ENCODE results near the gene IFIT2.
"Not testable (repeated sequence)": the region's sequence is repeated elsewhere in the genome, so short reads cannot be mapped to it uniquely, and the experiment has no call there.

IFIT2 gene

DNA sequence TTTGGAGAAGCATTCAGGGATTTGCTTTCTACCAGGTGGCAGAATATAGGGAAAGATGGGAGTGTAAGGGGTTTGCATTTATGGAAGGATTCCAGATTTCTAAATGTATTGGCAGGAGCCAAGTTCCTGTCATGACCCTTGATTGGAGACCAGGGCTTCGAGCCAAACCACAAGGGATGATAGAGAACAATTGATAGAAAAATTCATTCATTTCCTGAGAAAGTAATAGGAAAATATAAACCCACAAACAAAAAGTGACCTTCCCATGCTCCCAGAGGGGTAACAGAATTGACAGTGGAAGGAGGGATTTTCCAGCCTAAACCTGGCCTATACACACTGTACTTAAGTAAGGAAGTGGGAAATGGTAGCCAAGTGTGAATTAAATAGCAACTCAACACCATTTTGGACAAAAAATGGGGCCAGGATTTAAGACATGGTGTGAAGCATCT lies 22.4 kb upstream of the IFIT2 start:
- DNase-seq (ENCODE audit: low read depth): no peak

- no peak for DNase-seq (ENCODE audit: low read depth)
Measured at GRCh38 chr10:89280508-89280907, 21.3 kb upstream of the IFIT2 start.

- no peak for DNase-seq (ENCODE audit: low read depth)
Measured at GRCh38 chr10:89281606-89282395, 20.0 kb upstream of the IFIT2 start.

DNA sequence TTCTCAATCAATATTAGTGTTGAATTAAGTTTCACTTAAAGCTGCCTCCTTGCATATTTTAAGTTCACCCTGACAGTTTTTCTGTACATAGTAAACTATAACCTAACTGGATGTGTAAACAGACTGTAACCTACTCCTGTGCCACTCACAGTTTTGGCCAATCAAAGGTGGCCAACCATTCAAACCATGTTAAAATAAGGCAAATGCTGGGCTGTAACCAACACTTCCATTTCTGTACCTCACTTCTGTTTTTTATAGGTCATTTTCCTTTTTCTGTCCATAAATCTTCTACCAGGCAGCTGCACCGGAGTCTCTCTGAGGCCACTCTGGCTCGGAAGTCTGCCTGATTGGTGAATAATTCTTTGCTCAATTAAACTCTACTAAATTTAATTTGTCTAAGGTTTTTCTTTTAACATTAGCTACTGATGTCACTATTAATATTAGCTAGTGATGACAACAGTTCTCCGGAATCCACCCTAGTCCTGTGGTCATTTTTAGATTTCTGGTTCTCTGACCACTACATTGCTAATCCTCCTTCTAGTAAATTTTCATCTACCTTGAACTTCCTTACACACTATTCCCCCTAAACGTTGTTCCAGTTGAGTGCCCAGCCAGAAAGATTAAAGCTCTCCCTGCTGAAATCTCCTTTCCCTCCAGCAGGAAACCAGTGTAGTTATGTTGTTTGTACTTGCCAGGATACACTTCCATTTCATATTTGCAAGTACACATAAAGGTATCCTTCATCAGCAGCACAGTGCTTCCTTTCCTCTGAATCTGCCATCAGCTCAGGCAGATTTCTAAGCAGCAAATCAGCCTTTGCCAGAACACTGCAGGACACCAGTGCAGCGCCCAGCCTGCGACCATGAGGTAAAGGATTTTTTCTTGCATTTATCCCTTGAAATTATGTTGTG lies 18.6 kb upstream of the IFIT2 start:
- no peak for DNase-seq (ENCODE audit: low read depth)

DNA sequence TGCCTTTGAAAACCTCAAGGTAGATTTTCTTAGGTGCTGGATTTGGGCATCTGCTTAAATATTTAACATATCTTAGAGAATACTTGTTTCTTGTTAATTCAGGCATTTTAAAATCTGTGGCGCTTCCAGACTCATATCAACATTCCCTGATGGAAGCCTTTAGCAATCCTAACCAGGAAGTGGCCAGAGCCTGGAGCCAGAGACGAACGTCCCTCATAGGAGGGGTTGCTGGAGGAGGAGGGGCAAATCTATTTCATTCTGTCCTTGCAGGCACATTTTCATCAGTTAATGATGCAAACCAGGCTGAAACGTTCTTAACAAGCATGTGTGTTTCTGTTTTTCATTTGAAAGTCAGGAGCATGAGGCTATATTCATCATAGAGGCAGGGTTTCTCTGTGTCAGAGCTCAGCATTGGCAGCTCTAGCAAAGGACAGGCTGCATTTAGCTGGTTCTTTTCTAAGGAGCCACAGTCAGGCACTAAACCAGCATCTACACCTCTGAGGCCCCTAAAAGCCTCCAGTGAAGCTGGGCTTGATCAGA lies 17.8 kb upstream of the IFIT2 start:
- no peak for DNase-seq (ENCODE audit: low read depth)

DNA sequence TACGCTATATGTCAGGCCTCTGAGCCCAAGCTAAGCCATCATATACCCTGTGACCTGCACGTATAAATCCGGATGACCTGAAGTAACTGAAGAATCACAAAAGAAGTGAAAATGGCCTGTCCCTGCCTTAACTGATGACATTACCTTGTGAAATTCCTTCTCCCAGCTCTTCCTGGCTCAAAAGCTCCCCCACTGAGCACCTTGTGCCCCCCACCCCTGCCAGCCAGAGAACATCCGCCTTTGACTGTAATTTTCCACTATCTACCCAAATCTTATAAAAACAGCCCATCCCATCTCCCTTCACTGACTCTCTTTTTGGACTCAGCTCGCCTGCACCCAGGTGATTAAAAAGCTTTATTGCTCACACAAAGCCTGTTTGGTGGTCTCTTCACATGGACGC lies 17.1 kb upstream of the IFIT2 start:
- DNase-seq (ENCODE audit: low read depth): not testable (repeated sequence)

GRCh38 chr10:89285303-89285702 lies 16.5 kb upstream of the IFIT2 start:
- DNase-seq (ENCODE audit: low read depth): not testable (repeated sequence)

- DNase-seq (ENCODE audit: low read depth): no peak
Measured at GRCh38 chr10:89294721-89295239, 7.1 kb upstream of the IFIT2 start.

GRCh38 chr10:89295597-89295996 lies 6.2 kb upstream of the IFIT2 start:
- no peak for DNase-seq (ENCODE audit: low read depth)

GRCh38 chr10:89296220-89296648 lies 5.6 kb upstream of the IFIT2 start:
- DNase-seq (ENCODE audit: low read depth): no peak

GRCh38 chr10:89297356-89297755 lies 4.5 kb upstream of the IFIT2 start:
- no peak for DNase-seq (ENCODE audit: low read depth)

- no peak for DNase-seq (ENCODE audit: low read depth)
Measured at GRCh38 chr10:89297791-89298190, 4.1 kb upstream of the IFIT2 start.

DNA sequence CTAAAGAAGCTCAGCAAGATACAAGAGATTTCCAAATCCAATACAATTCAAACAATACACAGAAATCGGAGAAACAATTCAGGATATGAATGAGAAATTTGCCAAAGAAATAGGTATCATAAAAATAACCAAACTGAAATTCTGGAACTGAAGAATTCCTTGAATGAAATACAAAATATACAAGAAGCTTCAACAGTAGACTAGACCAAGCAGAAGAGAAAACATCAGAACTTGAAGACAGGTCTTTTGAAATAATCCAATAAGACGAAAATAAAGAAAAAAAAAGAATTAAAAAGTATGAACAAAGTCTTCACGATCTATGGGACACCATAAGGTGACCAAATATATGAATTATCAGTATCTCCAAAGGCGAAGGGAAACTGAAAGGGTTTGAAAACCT lies 2.8 kb upstream of the IFIT2 start:
- no peak for DNase-seq (ENCODE audit: low read depth)

- DNase-seq (ENCODE audit: low read depth): no peak
Measured at GRCh38 chr10:89301232-89301631, 614 bp upstream of the IFIT2 start.

- no peak for DNase-seq (ENCODE audit: low read depth)
Measured at GRCh38 chr10:89302625-89303024, 779 bp downstream of the IFIT2 start.

- no peak for DNase-seq (ENCODE audit: low read depth)
Measured at GRCh38 chr10:89303161-89303560, 1.3 kb downstream of the IFIT2 start.

- DNase-seq (ENCODE audit: low read depth): no peak
Measured at GRCh38 chr10:89304026-89304425, 2.2 kb downstream of the IFIT2 start.

GRCh38 chr10:89304446-89304845 lies 2.6 kb downstream of the IFIT2 start:
- DNase-seq (ENCODE audit: low read depth): no peak

- no peak for DNase-seq (ENCODE audit: low read depth)
Measured at GRCh38 chr10:89304925-89305324, 3.1 kb downstream of the IFIT2 start.

GRCh38 chr10:89305766-89306433 lies 4.1 kb downstream of the IFIT2 start:
- no peak for DNase-seq (ENCODE audit: low read depth)

DNA sequence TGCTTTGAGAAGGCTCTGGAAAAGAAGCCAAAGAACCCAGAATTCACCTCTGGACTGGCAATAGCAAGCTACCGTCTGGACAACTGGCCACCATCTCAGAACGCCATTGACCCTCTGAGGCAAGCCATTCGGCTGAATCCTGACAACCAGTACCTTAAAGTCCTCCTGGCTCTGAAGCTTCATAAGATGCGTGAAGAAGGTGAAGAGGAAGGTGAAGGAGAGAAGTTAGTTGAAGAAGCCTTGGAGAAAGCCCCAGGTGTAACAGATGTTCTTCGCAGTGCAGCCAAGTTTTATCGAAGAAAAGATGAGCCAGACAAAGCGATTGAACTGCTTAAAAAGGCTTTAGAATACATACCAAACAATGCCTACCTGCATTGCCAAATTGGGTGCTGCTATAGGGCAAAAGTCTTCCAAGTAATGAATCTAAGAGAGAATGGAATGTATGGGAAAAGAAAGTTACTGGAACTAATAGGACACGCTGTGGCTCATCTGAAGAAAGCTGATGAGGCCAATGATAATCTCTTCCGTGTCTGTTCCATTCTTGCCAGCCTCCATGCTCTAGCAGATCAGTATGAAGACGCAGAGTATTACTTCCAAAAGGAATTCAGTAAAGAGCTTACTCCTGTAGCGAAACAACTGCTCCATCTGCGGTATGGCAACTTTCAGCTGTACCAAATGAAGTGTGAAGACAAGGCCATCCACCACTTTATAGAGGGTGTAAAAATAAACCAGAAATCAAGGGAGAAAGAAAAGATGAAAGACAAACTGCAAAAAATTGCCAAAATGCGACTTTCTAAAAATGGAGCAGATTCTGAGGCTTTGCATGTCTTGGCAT lies 4.8 kb downstream of the IFIT2 start:
- no peak for DNase-seq (ENCODE audit: low read depth)
